Peyer's patch (tissue), 4 donors: ENCODE measurements around the gene ARHGEF1.

ENCODE experiments used
- POLR2A ChIP-seq, 2 donors: fragments of 450-650 bp; IDR thresholded peaks; one replicate each; pipeline ENCODE4 v1.5.1; 2017; ENCODE audit warnings: antibody characterized with exemption in 2 of 2, mild to moderate bottlenecking in 2 of 2, moderate library complexity in 2 of 2
- TF ChIP-seq, protein P1 (sequence below), 6 experiments: fragments of 450-650 bp in 4 of 6; fragments of 200-600 bp in 2 of 6; sonication (generic) in 1 of 6; IDR thresholded peaks; one replicate each; pipeline ENCODE4 v1.5.1; 2017 to 2019; ENCODE audit warnings: antibody characterized with exemption in 6 of 6, mild to moderate bottlenecking in 3 of 6, moderate library complexity in 1 of 6

GRCh38 chr19:41870401-41870873, 12.5 kb upstream of the ARHGEF1 start:
- TF ChIP-seq, protein P1, sequence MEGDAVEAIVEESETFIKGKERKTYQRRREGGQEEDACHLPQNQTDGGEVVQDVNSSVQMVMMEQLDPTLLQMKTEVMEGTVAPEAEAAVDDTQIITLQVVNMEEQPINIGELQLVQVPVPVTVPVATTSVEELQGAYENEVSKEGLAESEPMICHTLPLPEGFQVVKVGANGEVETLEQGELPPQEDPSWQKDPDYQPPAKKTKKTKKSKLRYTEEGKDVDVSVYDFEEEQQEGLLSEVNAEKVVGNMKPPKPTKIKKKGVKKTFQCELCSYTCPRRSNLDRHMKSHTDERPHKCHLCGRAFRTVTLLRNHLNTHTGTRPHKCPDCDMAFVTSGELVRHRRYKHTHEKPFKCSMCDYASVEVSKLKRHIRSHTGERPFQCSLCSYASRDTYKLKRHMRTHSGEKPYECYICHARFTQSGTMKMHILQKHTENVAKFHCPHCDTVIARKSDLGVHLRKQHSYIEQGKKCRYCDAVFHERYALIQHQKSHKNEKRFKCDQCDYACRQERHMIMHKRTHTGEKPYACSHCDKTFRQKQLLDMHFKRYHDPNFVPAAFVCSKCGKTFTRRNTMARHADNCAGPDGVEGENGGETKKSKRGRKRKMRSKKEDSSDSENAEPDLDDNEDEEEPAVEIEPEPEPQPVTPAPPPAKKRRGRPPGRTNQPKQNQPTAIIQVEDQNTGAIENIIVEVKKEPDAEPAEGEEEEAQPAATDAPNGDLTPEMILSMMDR (IDR thresholded peaks at IDR 0.05) = no peak
- TF ChIP-seq POLR2A (IDR thresholded peaks at IDR 0.05) = no peak
